ENCODE measurements around the gene MSX2.

MSX2 gene

GRCh38 chr5:174718880-174719610 lies 5.3 kb upstream of the MSX2 start:
- no peak for ATAC-seq

GRCh38 chr5:174719793-174720611 lies 4.4 kb upstream of the MSX2 start:
- ATAC-seq: no peak

GRCh38 chr5:174720612-174721529 lies 3.5 kb upstream of the MSX2 start:
- ATAC-seq: no peak

- no peak for ATAC-seq
Observed at GRCh38 chr5:174721530-174722432, 2.6 kb upstream of the MSX2 start.

- ATAC-seq: no peak
Observed at GRCh38 chr5:174722500-174722899, 1.9 kb upstream of the MSX2 start.

GRCh38 chr5:174723315-174723978 lies 935 bp upstream of the MSX2 start:
- no peak for ATAC-seq

GRCh38 chr5:174723979-174724483 lies 351 bp upstream of the MSX2 start:
- no peak for ATAC-seq

GRCh38 chr5:174725261-174725990 lies 1.0 kb downstream of the MSX2 start:
- ATAC-seq: no peak

GRCh38 chr5:174725991-174726601 lies 1.7 kb downstream of the MSX2 start:
- ATAC-seq: no peak

GRCh38 chr5:174726916-174727793 lies 2.8 kb downstream of the MSX2 start:
- ATAC-seq: no peak

- ATAC-seq: no peak
Observed at GRCh38 chr5:174727794-174728680, 3.7 kb downstream of the MSX2 start.

- ATAC-seq: no peak
Observed at GRCh38 chr5:174729075-174729680, 4.8 kb downstream of the MSX2 start.

- ATAC-seq: no peak
Observed at GRCh38 chr5:174731214-174732035, 7.0 kb downstream of the MSX2 start.

GRCh38 chr5:174732036-174733020 lies 7.9 kb downstream of the MSX2 start:
- ATAC-seq: no peak

- no peak for ATAC-seq
Observed at GRCh38 chr5:174733091-174733690, 8.8 kb downstream of the MSX2 start.
